NCI-H82 treated with DMSO at 0.1 percent for 48 hours (cell line): ENCODE data around the gene SORCS1.

Experiments
- DNase-seq: peaks from one replicate; lab custom pipeline; 2025; ENCODE audit not compliant: unreplicated experiment; lab: John Stamatoyannopoulos, UW

The SORCS1 gene

DNA sequence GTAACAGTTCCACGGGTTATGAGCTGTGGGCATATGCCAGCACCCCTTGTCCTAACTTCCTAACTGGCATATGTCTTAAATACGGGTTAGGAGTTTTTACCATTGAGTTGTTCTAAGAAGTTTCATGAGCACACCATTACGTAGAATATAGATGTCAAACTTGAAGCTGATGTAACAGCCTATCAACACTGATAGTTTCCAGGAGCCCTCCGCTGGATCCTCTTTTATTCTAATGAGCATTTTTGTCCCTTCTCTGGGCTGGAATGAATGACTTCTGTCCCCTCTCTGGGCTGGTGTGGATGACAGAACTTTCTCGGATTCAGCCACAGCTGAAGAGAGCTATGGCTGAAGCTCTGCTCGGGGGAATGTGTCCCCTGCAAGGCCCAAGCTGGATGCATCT, 256.3 kb downstream of the SORCS1 start:
- no peak for DNase-seq

DNA sequence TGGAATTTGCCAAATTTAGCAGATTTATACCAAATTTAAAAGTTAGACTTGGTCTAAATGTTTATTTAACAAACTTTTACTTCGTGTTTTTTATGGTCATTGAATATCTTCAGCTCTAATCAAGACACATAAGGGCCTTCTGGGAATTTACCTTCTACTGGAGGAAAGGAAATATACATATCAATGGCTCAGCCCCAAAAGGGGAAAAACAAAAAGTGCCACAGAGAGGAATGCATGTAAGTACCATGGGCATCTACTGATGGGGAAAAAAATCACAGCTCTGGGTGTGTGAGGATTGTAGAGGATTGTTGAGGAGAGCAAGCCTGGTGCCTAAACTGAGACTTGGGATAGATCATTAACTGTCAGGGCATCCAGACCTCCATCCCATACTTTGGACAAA, 260.3 kb downstream of the SORCS1 start:
- DNase-seq = no peak

DNA sequence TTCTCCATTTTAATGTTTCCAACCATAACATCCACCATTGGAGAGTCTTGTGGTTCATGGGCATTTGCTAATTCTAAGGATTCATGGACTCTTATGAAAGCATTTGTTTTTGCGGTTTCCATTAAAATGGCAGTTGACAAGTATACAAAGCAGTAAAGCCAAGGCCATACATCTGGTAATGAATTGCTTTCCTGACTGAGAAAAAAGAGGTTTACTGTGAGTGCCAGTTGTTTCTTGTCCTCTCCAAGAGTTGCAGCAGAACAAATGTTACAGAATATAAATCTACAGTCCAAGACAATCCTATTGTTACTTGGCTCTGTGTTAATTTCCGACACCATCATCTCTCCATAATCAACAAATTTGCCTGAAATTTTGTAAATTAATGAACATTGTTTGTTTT, 261.3 kb downstream of the SORCS1 start:
- DNase-seq = no peak

DNA sequence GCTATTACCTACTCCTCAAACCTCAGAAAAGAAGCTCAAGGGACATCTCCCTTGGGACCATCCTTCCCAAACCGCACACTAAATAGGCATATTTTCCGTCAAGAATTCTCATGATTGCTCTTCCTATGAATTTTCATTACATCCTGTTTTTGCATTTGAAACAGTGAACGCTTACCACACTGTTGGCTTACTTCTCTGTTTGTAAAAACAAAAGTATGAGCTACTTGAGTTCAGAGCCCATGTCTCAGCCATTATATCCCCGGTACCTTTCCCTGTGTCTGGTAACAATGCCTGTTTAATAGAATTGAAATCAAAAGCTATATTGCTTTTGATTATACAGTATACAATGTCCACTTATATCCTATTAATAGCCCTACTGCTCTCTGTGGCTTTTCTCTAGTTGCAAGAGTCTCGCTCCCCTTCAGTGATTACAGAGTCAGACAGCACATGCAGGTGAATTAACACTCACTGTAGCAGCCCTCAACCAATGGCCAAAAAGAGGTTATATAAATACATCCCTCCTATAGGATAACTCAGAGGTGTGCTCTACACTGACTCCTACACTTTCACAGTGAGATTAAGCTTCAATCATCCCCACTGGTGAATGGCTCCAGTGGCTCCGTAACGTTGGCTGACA, 264.4 kb downstream of the SORCS1 start:
- DNase-seq = no peak

DNA sequence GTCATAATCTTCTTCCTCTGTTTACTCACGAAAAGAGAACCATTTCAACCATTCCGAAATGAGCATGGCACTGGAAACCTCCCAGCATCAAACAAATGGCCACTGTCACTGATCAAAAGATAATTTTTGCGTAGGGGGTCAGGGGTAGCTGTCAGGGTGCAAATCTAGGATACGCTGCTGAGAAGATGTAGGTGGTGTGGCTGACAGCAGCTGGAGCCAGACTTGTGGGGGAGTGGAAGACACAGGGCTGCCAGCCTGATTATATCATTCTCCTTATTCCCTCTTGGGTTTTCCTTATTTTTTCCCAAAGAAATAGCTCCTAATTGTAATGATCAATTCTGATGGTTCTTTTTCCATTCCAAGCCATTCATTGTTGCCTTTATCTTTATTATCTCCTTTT, 266.1 kb downstream of the SORCS1 start:
- DNase-seq = no peak

DNA sequence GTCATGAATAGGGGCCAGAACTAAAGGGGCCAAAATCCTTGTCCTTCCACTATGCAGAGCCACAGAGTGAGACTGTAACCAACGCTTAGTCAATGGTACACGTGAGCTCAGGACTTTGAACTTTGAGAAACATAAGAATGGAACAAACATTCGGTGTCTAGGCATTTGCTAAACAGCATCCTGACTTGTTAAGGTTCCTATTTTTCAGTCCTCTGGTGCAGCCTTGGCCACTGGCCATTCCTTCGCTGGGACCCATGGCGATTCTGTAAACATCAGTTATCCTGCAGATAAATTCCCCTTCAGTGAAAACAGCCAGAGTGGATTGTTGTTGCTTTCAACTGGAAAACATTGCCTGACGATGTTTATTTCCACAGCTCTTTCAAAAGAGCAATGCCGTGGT, 266.8 kb downstream of the SORCS1 start:
- no peak for DNase-seq

DNA sequence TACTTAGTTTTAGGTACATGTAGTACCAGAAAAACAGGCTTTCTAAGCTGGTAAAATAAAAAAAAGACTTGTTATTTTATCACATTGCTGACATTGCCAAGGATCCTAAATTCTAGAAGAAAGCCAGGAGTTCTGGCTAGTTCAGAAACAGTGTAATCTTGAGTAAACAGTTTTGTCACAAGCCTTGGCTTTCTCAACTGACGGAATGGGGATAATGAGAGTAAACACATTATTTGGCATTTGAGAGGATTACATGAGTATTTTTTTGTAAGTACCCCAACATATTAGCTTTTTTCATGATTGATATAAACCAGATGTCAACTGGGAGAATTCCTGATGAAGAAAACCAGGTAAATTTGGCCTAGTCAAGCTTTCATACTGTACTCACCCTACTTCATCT, 269.8 kb downstream of the SORCS1 start:
- DNase-seq = no peak

DNA sequence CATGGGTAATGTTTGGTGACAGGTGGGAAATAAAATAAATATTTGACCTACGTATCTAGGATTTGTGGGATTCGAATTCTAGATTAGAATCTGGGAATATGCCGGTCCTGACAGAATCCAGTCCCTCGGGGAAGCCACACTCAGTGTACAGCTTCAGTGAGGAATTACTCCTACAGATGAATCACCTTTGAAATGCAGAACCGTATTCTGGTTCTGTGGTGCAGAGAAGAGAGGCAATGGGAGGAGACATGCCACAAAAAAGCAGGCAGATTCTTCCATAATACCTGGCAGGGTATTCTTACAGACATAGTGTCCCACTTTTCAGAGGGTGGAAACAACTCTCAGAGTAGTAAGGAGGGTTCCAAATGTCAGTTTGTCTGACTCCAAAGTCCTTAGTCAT, 286.9 kb downstream of the SORCS1 start:
- DNase-seq = no peak

DNA sequence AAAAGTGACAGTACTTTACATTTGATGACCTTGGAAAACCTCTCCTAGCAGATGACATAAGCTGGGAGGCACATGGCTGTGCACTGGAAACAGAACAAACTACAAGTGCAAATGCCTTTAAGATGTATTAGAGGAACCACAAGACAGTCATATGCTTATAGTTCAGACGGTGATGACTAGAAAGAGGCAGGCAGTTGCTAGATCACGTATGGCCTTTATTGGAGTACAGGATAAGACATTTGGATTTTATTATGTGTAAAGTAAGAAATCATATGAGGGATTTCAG, 290.0 kb downstream of the SORCS1 start:
- DNase-seq = no peak

DNA sequence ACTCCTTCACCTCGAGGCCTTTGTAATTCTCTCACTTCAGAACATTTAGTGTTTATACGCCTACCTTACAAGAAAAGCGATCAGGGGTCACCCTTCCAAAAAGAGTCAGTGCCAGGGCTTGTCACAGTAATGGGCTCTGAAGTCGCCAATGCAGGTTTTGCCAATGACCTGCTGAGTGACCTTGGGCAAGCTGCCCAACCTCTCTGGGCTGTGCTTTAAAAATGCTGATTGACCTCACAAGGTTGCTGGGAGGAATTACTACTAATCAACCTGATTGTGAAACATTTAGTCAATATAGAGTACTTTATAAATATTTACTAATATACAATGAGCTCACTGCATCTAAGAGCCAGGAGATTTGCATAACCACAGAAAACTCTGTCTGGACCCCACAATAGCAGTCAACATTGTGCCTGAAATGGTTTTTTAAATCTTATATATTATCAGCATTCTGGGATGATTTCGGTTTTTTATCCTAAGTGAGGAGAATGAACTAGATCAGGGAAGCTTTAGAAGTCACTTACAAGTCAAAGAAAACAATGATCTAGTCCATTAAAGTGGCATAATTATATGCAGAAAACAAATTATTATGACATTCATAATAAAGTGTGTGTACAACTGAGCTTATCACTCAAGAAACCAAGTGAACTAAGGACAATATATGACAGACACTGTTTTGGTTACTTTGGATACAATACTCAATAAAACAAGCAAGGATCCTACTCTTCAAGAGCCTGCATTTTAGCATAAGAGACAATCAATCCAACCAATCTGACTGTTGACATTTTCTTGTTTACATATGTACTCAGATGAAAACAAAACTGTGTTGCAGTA, 290.5 kb downstream of the SORCS1 start:
- no peak for DNase-seq

DNA sequence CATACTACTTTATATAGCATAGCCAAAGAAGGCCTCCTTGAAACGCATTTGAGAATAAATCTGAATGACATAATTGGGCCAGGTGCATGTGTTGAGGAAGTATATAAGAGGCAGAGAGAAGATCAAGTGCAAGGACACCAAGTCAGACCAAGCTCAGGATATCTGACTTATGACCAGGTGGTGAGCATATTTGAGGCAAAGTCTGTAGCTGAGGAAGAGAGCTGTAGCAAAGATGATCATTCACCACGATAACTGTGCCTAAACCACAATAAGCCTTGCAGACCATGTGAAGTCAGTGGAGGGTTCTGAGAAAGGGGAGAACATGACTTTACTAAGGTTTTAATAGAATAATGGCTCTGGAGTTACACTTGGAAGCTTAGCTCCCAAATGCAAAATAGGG, 292.3 kb downstream of the SORCS1 start:
- no peak for DNase-seq

DNA sequence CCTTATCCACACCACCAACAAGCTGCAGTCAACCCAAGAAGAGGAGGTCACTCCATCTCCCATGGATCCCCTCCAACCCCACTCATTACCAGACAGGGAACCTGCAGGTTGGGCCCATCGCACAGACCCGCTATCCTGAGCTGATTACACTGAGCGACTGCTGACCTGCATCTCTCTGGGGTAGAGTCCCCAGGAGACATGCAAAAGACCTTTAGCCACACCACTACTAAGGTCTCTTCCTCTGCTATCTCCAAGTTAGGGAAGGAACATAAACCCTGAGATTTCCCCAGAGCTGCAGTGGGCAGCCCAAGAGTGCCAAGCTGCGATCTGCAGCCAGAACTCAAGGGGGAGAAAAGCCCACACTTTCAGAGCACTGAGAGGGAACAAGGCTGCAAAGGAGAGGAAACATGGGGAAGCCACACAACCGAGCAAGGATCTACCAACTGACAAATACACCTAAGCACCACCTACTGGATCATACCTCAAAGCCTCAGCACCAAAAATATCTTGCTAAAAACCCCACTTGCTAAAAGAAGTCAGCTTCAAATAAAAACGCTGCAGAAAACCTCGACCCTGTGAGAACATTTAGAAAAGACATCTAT, 298.2 kb downstream of the SORCS1 start:
- no peak for DNase-seq

DNA sequence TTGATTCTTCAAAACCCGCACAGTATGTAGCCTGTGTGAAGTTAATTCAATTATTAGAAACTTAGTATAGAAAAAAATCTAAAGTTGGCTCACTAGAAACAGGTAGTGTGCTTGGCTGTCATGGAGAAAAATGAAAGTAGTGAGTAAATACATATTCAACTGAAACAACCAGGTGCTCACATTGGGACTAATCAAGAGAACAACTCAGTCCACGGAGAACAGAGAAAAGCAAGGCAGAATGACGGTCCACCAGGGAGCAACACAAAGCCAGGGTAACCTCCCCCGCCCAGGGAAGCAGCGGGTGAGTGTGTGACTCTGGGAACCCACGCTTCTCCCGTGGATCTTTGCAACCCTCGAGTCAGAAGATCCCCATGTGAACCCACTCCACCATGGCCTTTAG, 300.5 kb downstream of the SORCS1 start:
- no peak for DNase-seq

DNA sequence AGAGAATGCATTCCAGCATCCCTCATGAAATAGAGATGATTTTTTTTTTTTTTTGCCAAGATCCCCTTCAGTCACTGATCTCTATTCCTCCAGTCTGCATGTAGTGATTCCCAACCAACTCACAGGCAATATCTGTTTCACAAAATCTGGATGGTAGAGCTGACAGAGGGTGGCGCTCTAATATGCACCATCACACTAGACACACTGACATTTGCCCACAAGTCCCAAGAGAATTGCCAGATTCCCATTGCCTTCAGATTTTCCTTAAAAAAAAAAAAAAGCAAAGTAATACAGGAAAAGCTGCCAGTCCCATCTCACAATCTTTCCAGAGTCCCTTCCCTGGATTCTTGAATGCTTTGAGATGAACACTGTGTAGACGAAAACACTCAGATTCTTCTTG, 301.0 kb downstream of the SORCS1 start:
- DNase-seq = no peak

DNA sequence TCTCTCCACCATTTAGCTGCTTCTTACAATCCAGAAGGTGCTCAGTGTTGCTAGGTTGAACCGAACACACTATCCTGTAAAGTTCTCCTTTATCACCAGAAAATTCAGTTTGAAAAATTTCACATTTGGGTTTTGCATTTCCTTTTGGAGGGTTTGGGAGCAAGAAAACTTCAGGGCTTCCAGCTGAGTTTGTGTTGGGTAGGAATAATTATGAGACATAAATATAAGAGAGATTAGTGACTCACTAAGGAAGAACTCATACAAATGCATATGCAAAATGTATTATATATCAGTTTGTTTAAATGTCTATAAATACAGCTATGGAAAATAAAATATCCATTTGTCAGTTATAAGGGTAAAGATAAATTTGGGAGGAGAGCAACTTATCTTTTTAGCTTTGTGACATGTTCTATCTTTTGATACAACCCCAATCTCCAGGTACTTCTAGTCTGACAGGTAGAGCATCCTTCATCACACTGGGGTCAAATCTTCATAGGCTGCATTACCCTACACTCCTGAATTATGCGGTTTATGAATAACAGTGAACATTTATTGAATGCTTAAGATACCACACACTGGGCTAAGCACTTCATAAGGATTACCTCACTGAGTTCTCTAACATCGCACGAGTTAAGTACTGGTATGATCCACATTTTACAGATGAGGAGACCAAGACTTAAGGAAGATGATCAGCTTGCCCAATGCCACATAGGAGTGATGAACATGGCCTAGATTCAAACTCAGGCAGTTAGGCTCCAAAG, 304.4 kb downstream of the SORCS1 start:
- DNase-seq = no peak

DNA sequence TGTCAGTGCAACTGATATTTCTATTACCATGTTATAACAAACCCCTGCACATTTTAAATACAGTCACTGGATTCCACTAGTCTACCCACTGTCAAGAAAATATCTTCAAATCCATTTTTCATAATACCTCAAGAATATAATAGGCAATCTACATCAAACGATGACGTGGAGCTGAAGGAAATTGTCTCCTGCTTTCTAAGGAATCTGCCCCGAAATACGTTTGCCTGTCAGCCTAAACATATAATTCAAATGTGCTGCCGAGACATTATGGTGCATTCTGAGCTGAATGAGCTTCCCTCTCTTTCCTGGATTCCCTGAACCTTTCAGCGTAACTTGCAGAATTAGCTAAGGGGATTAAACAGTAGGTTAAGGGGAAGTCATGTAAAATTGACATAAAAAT, 306.8 kb downstream of the SORCS1 start:
- no peak for DNase-seq

DNA sequence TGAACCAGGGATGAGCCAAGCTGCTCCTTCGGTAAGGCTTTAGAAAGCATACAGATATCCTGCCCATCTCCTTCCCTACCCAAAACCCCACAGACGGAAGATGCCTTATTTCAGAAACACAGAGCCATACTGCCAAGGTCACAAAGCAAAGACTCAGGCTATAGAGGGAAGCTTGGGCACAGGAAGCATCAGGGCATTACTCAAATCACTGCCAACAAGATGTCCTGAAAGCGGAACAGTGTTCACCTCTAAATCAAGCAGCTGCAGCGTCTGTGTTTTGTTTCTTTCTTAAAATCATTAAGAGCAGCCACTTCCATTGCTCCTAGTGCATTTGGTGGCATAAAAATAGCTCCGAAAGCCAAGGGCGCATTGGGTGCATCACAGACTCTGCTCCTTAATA, 307.3 kb downstream of the SORCS1 start:
- no peak for DNase-seq

DNA sequence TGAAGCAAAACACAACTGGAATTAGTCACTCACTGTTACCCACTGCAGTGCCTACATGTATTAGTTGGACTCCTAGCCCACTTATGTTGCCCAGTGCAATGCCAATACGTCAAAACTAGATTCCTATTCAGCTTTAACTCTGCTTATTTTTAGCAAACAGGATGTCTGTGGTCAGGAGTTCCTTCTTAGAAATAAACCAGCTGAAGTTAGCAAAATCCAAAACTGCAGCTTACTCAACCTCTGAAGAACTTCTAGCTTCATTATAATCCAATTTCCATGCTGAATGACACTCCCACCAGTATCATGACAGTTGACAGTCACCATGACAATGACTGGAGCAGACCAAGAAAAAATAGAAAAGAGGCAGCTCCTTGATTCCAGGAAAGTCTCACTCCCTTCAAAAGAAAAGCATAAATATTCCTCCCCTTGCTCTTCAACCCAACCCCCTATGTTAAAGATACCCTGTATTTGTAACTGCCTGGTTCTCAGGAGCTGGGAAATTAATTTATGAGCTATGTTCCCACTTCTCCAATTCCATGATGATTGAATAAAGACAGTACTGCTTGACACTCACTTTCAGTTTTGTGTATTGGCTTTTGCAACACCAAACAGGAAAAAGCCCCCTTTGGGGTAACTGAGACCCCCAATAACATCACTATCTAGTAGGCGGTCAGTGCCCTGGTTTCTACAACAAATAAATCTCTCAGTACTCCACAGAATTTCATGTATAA, 327.4 kb downstream of the SORCS1 start:
- no peak for DNase-seq

DNA sequence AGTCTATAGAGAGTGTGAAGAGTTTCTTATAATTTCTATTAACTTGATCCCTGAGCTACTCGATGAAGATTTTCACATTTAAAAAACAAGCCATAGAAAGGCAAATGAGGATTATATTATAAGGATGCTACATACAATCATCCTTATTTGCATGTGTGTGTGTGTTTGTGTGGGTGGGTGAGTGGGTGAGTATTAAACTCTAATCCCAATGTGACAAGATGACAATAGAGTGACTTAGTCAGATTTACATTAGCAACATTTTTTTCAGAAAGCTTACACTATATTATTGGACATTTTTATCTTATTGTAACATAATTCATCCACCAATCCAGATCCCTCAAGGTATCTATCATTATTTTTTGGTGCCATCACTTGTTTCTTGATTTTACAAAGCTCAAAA, 331.7 kb downstream of the SORCS1 start:
- DNase-seq = no peak

DNA sequence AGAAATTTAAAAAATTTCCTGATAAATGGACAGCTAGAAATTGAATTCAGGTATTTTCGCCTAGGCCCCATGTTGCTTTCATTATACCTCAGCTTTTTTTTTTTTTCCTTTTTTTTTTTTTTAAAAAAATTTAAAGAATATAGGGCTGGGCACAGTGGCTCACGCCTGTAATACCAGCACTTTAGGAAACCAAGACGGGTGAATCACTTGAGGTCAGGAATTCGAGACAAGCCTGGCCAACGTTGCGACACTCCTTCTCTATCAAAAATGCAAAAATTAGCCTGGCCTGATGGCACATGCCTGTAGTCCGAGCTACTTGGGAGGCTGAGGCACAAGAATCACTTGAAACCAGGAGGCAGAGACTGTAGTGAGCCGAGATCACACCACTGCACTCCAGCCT, 334.0 kb downstream of the SORCS1 start:
- no peak for DNase-seq

DNA sequence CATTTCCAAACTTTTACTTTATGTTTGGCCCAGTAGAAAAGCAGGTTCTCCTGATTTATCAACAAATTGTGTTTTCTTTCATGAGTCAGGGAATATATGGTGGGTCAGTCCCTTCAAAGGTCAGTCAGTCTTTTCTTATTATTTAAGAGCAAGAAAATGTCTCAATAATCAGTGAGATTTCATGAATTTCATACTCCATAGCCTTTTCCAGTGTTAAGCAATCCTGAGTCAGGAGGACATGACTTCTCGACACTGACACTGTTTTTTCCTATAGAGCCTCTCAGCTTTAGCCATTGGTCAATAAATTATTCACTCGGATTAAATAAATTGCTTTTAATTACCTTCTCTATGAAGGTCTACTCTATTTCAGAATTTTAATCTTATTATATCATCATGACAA, 334.5 kb downstream of the SORCS1 start:
- no peak for DNase-seq
